Uterus (tissue), 2 donors: ENCODE results near the gene IPPK.

Experiments
- CTCF ChIP-seq, 4 experiments: fragments of 200-600 bp in 2 of 4; fragments of 450-650 bp in 2 of 4; sonication (generic) in 2 of 4; IDR thresholded peaks; one replicate each; pipeline ENCODE4 v1.5.1; 2016 to 2019; ENCODE audit warnings: antibody characterized with exemption in 4 of 4, mild to moderate bottlenecking in 2 of 4, moderate library complexity in 1 of 4
- POLR2A ChIP-seq, 2 donors: fragments of 450-650 bp; IDR thresholded peaks; one replicate each; pipeline ENCODE4 v1.6.1; 2016; ENCODE audit warnings: antibody characterized with exemption in 2 of 2, mild to moderate bottlenecking in 1 of 2, moderate library complexity in 1 of 2

GRCh38 chr9:92592537-92592936, 77.4 kb downstream of the IPPK start:
- TF ChIP-seq CTCF (IDR thresholded peaks at IDR 0.05) = no peak
- no peak for TF ChIP-seq POLR2A (IDR thresholded peaks at IDR 0.05)
